LNCaP clone FGC (cell line): ENCODE data around the gene GNAO1.

ENCODE experiments used
- DNase-seq: peaks from one replicate; pipeline ENCODE4 v3.0.0-alpha.2; 2011; ENCODE audit warnings: low read depth
- H3K4me3 ChIP-seq: 2 replicates; pipeline ENCODE4 v1.5.1; 2011; ENCODE audit warnings: mild to moderate bottlenecking, low read depth, low read length, control low read depth
- TF ChIP-seq, protein P1 (sequence below): IDR thresholded peaks from 2 replicates; pipeline ENCODE4 v1.5.1; 2012; ENCODE audit warnings: mild to moderate bottlenecking; ENCODE audit not compliant: control insufficient read depth, insufficient read depth; ENCODE audit errors: extremely low read depth

GNAO1 gene

DNA sequence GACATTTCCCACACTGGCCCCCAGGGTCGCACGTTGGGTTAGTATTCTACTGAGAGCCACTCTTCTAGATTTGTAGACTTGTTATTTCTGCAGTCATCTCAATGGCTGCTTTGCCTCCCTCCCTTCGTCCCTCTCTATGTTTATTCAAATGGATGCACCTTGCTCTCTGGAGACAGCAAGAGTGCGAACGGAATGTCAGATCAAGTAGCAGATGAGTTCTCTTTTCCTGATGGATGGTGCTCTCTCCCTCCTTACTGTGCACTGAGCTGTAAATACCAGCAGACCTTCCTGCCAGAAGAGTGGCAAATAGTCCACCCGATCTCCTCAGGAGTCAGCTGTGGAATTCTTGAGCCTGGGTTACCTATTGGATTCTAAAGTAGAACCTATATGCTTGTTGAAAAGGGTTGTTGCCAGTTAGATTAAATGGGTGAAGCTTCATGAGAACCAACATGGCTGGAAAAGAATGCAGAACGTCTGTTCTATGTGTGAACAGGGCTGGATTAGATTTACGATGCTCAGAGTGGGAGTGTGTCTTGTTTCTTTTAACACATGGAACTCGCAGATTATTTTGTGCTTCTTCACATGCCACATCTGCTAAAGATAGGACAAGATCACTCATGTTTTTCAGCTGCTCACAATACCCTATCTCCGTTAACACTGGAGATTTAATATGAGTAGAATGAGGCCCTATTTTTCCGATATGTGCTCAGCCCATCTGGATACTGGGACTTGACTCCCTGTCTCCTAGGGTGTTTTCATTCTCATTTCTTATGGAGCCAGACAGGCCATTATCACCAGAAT lies 6.1 kb downstream of the GNAO1 start:
- TF ChIP-seq, protein P1, sequence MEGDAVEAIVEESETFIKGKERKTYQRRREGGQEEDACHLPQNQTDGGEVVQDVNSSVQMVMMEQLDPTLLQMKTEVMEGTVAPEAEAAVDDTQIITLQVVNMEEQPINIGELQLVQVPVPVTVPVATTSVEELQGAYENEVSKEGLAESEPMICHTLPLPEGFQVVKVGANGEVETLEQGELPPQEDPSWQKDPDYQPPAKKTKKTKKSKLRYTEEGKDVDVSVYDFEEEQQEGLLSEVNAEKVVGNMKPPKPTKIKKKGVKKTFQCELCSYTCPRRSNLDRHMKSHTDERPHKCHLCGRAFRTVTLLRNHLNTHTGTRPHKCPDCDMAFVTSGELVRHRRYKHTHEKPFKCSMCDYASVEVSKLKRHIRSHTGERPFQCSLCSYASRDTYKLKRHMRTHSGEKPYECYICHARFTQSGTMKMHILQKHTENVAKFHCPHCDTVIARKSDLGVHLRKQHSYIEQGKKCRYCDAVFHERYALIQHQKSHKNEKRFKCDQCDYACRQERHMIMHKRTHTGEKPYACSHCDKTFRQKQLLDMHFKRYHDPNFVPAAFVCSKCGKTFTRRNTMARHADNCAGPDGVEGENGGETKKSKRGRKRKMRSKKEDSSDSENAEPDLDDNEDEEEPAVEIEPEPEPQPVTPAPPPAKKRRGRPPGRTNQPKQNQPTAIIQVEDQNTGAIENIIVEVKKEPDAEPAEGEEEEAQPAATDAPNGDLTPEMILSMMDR: no peak
- no peak for DNase-seq
- no peak overlapping the region for H3K4me3 ChIP-seq

DNA sequence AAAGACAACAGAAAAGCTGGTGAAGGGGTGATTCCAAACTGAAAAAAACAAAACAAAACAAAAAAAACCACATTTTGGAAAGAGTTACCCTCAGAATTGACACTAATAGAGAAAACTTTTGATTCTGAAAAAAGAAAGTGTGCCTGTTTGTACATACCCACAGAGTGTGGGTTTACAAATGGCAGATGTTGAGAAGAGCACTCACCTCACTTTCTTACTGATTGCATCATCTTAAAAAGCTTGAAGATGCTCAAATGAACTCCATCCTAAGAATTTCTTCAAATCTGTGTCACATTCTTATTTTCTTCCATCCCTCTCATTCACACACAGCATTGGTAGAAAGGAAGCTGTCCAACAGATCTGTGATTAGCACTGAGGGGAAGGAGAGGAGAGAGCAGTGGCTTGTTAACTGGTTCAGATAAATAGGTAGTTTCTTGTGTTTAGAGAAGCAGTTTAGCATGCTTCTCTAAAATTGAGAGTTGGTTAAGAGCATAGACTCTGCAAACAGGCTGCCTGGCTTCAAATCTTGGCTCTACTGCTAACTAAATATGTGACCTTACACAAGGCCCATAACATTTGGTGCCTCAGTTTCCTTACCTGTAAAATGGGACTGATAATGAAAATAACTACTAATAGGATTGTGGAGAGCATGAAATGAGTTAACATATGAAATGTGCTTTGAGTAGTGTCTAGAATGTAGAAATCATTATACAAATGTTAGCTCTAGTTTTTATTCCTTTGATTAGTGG lies 6.9 kb downstream of the GNAO1 start:
- no peak overlapping the region for H3K4me3 ChIP-seq
- TF ChIP-seq, protein P1: no peak
- DNase-seq: no peak

DNA sequence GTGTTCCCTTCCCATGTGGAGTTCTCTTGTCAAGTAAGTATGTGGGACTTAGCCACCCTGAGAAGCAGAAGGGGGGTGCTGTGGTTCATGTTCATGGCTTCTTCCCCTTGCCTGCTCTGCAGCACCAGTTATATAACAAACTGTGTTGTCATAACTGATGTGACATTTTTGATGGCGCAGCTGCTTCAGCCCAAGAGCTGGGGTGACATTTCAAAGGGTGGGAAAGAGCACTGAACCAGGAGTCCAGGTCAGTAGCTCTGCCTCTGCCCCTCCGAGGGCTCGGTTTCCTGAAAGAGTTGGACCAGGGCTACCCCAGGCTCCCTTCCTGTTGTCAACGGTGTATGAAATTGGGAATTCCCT lies 7.4 kb downstream of the GNAO1 start:
- H3K4me3 ChIP-seq: no peak overlapping the region
- TF ChIP-seq, protein P1: no peak
- DNase-seq: no peak

DNA sequence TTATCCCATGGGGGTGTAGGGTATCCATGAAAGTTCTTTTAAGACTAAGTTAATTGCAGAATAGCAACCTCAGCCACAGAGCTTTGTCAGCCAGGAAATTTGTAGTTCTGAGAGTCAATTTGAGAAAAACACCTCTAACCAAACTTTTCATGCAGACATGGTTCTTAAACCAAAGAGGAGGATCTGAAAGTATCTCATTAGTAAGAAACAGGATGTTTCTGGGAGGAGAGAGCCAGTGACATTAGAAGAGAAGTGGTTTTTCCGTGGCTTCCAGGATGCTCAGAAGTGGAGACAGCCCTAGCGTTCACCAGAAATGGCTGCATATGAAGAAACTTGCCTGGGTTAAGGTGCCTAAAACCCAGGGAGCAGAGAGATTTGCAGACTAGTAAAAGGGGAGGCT lies 7.9 kb downstream of the GNAO1 start:
- DNase-seq: no peak
- TF ChIP-seq, protein P1: no peak
- no peak overlapping the region for H3K4me3 ChIP-seq

DNA sequence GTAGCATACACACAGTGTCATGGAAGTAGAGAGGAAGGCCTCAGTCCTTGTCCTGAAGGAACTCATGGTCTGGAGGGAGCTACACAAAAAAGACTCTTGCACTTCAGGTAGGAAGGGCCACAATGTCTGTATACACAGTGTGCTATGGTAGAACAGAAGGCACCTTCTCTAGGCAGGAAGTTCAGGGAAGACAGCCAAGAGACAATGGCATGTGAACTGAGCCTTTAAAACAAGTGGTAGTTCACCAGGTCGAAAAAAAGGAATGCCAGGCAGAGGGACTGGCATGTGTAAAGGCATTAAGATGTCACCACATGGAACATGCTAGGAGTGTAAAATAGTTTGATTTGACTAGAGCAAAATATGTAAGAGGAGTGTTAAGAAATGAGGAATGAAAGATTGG lies 9.7 kb downstream of the GNAO1 start:
- no peak for DNase-seq
- no peak overlapping the region for H3K4me3 ChIP-seq
- TF ChIP-seq, protein P1: no peak

DNA sequence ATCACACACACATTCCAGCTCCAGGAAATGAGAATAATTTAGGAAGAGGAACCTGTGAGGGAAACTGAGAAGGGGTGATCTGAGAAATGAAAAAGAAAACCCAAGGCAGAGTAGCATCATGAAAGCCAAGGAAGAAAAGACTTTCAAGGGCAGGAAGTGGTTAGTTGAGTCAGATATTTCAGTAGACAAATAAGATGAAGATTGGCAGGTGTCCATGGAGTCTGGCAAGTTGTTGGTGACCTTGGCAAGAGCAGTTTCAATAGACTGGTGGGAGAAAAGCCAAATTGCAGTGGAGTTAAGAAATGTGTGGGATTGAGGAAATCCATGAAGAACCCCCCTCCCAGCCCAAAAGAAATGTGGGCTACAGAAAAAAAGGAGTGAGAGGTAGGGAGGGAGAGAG lies 10.7 kb downstream of the GNAO1 start:
- DNase-seq: peak; percentile 48
- no peak overlapping the region for H3K4me3 ChIP-seq
- TF ChIP-seq, protein P1: no peak

DNA sequence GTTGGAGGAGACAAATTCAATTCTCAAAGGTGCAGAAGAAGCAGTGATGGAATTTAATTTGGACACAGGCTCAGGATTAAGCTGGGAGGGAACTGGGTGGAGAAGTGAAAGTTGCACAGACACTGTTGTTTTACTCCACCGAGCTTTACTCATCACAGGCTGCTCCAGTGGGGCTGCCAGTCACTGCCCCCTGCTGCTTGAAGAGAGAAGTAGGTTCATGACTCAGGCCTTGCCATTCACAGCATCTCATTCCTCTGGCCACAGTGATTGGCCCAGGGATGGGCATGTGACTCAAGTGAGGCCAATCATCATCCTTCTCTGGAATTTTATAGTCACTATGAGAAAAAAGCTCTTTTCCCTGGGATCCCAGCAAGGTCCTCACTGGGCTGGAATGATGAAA lies 11.8 kb downstream of the GNAO1 start:
- H3K4me3 ChIP-seq: no peak overlapping the region
- no peak for DNase-seq
- TF ChIP-seq, protein P1: peak; percentile 31
